GM12872 (cell line): ENCODE data around the gene ZNF225.

Experiments
- CTCF ChIP-seq: IDR thresholded peaks from 3 replicates; pipeline ENCODE4 v1.5.1; 2011; ENCODE audit warnings: low read depth, mild to moderate bottlenecking, low read length, moderate library complexity; ENCODE audit not compliant: insufficient read depth

The ZNF225 gene

DNA sequence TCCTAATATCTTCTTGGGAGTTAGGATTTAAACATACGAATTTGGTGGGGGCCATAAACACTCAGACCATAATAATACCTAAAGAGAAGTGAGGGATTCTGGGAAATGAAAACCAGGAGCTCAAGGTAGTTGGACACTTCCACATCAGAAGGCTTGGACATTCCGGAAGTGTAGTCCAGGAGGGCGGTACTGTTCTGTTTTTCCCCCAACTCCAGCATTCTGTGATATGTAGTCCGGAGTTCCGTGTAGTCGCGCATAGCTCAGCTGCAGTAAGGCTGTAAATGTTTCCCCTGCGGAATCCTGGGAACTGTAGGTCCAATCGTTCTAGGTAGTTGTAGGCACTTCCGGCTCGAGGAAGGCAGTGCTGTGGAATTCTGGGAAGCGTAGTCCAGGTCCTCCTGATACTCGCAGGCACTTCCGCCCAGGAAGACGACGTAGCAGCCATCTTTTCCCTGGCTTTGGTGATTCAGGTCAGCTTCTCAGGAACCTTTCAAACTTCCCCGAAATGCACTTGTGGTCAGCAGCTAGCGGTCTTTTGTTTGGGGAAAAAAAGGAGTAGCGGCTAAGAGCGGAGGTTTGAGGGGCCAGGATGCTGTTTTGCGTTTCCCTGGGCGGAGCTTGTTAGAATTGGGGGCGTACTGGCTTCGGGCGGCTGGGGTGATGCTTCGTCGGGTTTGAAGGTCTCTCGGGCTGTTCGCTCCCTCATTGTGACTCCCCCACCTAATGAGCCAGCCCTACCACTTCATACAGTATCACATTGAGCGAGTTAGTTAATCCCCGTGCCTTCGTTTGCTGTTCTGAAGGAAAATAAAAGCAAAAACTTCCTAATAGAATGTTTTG is 51.7 kb downstream of the ZNF225 start, which contains the start of gene ZNF226:
Gene ZNF226 (plus strand): TSS at position 428 of the 840 bp plus-strand sequence. CDS start 4,981 bp downstream, outside the sequence.
- no peak for TF ChIP-seq CTCF

DNA sequence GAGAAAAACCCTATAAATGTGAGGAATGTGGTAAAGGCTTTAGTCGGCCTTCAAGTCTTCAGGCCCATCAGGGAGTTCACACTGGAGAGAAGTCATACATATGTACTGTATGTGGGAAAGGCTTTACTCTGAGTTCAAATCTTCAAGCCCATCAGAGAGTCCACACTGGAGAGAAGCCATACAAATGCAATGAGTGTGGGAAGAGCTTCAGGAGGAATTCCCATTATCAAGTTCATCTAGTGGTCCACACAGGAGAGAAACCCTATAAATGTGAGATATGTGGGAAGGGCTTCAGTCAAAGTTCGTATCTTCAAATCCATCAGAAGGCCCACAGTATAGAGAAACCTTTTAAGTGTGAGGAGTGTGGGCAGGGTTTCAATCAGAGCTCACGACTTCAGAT is 63.4 kb downstream of the ZNF225 start:
- TF ChIP-seq CTCF, result no peak

DNA sequence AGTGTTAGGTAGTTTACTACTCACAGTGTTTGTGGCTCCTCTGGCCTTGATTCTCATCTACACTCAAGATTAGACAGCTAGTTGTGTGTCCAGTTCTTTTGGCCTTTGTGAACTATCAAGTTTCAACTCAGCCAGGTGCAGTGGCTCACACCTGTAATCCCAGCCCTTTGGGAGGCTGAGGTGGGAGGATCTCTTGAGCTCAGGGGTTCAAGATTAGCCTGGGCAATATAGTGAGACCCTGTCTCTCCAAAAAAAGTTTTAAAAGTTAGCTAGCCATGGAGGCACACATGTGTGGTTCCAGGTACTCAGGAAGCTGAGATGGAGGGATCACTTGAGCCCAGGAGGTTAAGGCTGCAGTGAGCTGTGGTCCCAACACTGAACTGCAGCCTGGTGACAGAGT is 67.8 kb downstream of the ZNF225 start:
- TF ChIP-seq CTCF, result no peak

GRCh38 chr19:44182145-44182544 is 68.9 kb downstream of the ZNF225 start:
- TF ChIP-seq CTCF, result no peak
